Measurements from ENCODE around the gene TBC1D22A. TPM values are rescaled to one million over a fixed set of nuclear protein-coding genes. Genes with fewer than 3 reads are reported as not detected.
A peak's percentile ranks its signal among the peaks of the same experiment; 100 is the strongest.

The TBC1D22A gene
- total RNA-seq, 1 donor from 2014 or later, result 15.8 TPM

DNA sequence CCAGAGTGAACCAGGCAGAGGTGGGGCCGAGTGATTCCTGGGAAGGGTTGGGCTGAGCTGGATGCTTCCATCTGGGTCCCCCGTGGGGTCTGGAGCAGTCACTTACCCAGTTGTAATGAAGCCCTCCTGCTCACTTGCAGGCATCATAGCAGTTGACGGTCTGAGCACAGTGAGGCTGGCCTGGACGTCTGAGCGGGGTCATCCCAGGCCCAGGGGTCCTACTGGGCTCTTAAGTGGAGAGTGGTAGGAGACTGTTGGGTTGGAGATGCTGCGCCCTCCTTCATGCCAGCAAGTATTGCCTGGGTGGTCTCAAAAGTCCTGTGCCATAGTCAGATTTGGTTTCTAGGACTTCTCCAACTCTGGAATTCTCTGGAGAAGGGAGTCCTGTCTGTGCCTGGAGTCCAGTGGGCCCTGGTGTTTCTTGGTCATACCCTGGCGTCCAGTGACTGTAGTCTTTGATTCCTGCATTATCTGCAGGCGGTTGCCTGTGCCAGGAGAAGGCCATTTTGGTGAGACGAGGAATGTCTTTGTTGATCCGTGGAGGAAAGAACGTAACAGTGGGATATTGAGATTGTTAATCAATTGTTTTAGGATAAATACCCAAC, 82.3 kb downstream of the TBC1D22A start:
- ATAC-seq (peak; percentile 11), DNase-seq (no peak)
- intact Hi-C loops (cut with micrococcal nuclease), result no loop called here

- intact Hi-C loops (cut with micrococcal nuclease), result no loop called here
- DNase-seq (no peak), ATAC-seq (peak; percentile 52)
These were observed 83.1 kb downstream of the TBC1D22A start for GRCh38 chr22:46845296-46846149.

DNA sequence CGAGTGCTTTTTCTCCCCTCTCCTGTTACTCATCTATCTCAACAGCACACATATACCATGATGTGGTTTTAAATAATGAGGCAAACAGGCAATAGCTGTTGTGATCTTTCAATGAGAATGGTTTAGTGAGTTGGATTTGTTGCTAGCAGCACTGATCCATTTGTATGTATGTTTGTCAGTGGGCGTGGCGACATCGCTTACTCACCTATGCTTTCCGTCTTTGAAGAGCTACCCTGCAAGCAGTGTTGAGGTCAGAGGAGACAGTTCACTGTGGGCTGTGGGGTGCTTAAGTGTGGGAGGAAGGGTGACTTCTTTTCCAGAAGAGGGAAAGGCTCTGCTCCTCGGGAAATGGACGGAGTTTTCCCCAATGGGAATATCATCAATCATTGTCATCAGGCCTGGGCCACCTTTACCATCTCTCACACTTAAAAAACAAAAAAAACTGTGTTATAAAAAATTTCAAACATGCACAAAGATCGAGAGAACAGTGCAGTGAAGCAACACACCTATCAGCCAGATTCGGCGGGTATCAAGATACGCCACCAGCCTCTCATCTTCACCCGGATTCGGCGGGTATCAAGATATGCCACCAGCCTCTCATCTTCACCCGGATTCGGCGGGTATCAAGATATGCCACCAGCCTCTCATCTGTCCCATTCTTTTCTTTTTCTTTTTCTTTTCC, 83.8 kb downstream of the TBC1D22A start:
- intact Hi-C loops (cut with micrococcal nuclease), result no loop called here
- no peak for ATAC-seq
- DNase-seq, result no peak

GRCh38 chr22:46846832-46847355, 84.4 kb downstream of the TBC1D22A start:
- DNase-seq (no peak), ATAC-seq (no peak)
- intact Hi-C loops (cut with micrococcal nuclease), result no loop called here

- intact Hi-C loops (cut with micrococcal nuclease), result no loop called here
- ATAC-seq (no peak), DNase-seq (no peak)
These were observed 85.7 kb downstream of the TBC1D22A start for GRCh38 chr22:46848197-46848596.

DNA sequence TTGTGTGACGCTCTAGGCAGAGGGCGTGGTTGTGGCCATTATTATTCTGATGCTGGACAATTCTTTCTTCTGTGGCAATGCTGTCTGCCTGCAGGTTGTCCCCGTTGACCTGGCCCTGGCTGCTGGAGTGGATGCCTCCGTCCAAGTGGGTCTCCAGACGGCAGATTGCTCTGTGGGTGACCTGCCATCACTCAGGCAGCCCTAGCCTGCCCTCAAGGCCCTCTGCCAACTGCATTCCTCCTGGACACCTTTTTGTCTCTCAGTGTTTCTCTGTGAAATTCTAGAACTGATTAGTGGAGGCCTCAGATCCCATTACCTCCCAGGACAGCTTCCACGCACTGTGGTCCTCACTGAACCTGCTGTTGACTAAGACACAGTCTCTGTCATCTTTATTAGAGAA, 86.7 kb downstream of the TBC1D22A start:
- intact Hi-C loops (cut with micrococcal nuclease), result no loop called here
- no peak for ATAC-seq
- no peak for DNase-seq

GRCh38 chr22:46849951-46850350, 87.5 kb downstream of the TBC1D22A start:
- DNase-seq (no peak), ATAC-seq (no peak)
- intact Hi-C loops (cut with micrococcal nuclease), result no loop called here

- ATAC-seq, result no peak
- intact Hi-C loops (cut with micrococcal nuclease), result no loop called here
- DNase-seq, result no peak
These were observed 88.9 kb downstream of the TBC1D22A start for GRCh38 chr22:46851311-46851710.

- ATAC-seq, result no peak
- DNase-seq, result no peak
- intact Hi-C loops (cut with micrococcal nuclease), result no loop called here
These were observed 89.5 kb downstream of the TBC1D22A start for GRCh38 chr22:46851941-46852340.

GRCh38 chr22:46852771-46853170, 90.3 kb downstream of the TBC1D22A start:
- no peak for ATAC-seq
- DNase-seq, result no peak
- intact Hi-C loops (cut with micrococcal nuclease), result no loop called here

GRCh38 chr22:46853191-46853590, 90.7 kb downstream of the TBC1D22A start:
- ATAC-seq (no peak), DNase-seq (no peak)
- intact Hi-C loops (cut with micrococcal nuclease), result no loop called here

DNA sequence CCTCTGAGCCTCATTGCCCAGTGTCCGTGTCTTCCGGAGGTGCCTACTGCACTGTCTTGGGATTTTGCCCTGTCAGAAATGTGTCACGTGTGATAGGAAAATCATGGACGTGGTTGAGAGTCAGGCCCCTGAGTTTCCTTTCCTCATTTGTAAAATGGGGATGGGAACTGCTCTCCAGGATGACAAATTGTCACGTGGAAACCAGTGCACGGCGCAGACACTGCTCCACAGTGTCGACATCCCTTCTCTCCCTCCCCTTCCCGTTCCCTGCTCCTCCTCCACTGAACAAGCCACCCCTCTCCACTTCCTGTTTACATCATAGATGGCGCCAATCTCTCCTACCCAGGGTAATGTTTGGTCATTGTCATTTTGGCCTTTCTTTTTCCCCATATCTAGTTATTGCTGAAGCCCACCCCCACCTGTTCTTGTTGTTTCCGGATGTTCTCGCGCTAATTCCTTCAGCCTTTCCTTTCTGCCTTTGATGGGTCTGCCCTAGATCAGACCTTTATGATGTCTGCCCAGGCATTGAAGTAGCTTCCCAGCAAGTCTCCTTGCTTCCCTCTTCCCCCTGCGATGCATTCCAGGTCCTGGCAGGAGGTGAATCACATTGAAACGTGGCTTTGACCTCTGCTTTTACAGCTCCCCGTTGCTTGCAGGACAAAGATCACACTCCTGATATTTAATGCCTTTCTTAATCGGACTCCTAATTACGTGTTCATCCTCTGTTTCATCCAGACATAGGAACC, 91.8 kb downstream of the TBC1D22A start:
- intact Hi-C loops (cut with micrococcal nuclease), result no loop called here
- ATAC-seq, result peak; percentile 85
- DNase-seq, result peak; percentile 47

DNA sequence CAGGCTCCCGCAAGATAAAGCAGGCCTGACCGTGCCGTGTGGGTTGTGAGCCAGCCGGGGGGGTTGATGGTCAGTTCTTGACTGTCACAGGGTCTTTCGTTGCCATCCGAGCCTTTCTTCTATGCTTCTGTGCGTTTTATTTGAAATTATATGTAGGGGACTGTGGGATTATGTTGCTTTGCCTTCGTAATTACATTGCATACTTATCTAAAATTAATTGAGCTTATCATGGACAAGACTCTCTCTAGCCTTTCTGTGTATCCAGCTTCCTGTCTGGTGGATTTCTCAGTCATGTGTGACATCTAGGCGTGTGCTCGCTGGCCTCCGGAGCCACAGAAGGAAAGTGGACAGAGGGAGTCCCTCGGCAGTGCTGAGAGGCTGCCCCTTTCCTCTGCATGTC, 93.2 kb downstream of the TBC1D22A start:
- DNase-seq (no peak), ATAC-seq (no peak)
- intact Hi-C loops (cut with micrococcal nuclease), result no loop called here

DNA sequence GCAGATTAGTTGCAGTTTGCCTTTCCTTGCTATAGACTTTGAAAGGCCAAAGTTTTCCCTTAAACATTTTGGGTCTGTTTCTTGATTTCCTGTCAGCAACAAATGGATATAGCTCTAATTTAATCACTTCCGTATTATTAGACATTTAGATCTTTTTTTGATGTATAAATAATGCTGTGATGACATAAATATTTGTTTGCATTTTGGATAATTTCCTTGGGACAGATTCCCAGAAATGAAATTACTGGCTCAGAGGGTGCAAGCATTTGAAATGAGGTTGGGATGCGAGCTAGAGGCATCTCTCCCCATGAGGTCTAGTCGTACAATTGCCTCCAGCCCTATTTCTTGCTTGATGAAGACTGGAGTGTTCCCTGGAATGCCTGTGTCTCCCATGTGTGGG, 94.2 kb downstream of the TBC1D22A start:
- no peak for DNase-seq
- no peak for ATAC-seq
- intact Hi-C loops (cut with micrococcal nuclease), result no loop called here

DNA sequence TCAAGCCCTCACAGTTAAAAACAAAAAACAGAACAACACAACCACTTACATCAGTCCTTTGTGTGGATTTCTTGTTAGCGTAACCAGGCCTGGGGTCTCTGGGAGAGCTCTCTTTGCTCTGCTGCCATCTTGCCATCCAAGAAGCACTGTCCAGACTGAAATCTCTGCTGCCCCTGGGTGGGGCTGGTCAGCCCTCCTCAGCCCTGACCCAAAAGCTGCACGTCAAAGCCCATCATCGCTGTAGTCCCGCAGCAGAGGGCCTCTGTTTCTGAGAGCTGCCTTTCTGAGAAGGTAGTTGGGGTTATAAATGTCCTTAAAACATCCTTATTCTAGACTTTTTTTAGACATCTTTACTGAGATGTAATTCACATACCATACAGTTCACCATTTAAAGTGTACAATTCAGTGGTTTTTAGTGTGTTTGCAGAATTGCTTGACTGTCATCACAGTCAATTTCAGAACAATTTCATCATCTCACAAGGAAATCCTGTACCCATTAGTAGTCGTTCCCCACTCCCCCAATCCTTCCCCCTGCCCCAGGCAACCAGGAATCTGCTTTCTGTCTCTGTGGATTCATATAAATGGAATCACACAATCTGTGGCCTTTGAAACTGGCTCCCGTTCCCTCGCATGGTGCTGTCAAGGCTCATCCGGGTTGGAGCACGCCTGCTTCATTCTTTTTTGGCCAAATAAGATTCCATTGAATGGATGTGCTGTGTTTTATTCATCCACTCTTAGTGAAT, 94.9 kb downstream of the TBC1D22A start:
- ATAC-seq, result no peak
- DNase-seq, result no peak
- intact Hi-C loops (cut with micrococcal nuclease), result no loop called here

GRCh38 chr22:46857885-46858143, 95.4 kb downstream of the TBC1D22A start:
- intact Hi-C loops (cut with micrococcal nuclease), result no loop called here
- DNase-seq, result no peak
- ATAC-seq, result no peak

DNA sequence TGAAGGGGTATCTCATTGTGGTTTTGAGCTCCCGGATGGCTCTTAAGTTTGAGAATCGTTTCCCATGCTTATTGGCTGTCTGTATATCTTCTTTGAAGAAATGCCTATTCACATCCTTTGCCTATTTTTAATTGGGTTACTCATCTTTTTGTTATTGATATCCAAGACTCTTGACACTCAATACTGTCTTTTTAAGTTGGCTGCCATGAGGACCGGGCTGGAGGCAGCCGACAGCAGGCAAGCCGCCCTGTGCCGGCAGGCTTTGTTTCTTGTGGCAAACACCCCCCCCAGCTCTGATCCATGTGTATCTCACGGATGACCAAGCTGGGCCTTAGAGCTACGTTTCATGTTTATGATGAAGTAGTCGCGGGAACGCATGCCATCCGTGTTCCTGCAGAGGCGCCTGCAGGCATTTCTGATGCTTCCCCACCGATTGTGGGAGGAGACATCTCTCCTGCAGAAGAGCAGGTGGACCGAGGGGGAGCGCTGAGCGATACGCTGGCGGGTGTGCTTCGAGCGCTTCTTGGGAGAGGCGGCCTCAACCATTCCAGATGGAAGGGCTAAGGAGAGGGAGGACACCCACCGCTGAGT, 95.8 kb downstream of the TBC1D22A start:
- intact Hi-C loops (cut with micrococcal nuclease), result no loop called here
- ATAC-seq (no peak), DNase-seq (no peak)

GRCh38 chr22:46860562-46860961, 98.1 kb downstream of the TBC1D22A start:
- ATAC-seq (no peak), DNase-seq (no peak)
- intact Hi-C loops (cut with micrococcal nuclease), result no loop called here
